Suprapubic skin (tissue), 4 donors: ENCODE data around the gene CSF1. TPM values are rescaled to one million over a fixed set of nuclear protein-coding genes. Genes with fewer than 3 reads are reported as not detected.
"Not testable (repeated sequence)": the region's sequence is repeated elsewhere in the genome, so short reads cannot be mapped to it uniquely, and the experiment has no call there.

ENCODE experiments used
- DNase-seq, 2 donors: peaks; one replicate each; pipeline ENCODE4 v3.0.0-alpha.2; 2019; ENCODE audit warnings: low spot score in 2 of 2
- H3K27ac ChIP-seq: fragments of 200-600 bp; sonication (generic); one replicate; pipeline ENCODE4 v1.5.1; 2019
- H3K27me3 ChIP-seq: fragments of 200-600 bp; sonication (generic); one replicate; pipeline ENCODE4 v1.5.1; 2019
- H3K36me3 ChIP-seq: fragments of 200-600 bp; sonication (generic); one replicate; pipeline ENCODE4 v1.5.1; 2019
- H3K4me1 ChIP-seq: fragments of 200-600 bp; sonication (generic); one replicate; pipeline ENCODE4 v1.5.1; 2019
- H3K4me3 ChIP-seq: fragments of 200-600 bp; sonication (generic); one replicate; pipeline ENCODE4 v1.5.1; 2019; ENCODE audit warnings: mild to moderate bottlenecking
- H3K9me3 ChIP-seq: fragments of 200-600 bp; sonication (generic); one replicate; pipeline ENCODE4 v1.5.1; 2019
- CTCF ChIP-seq, 2 donors: fragments of 200-600 bp in 1 of 2; fragments of 450-650 bp in 1 of 2; sonication (generic) in 1 of 2; IDR thresholded peaks; one replicate each; pipeline ENCODE4 v1.5.1; 2016 to 2019; ENCODE audit warnings: antibody characterized with exemption in 2 of 2, mild to moderate bottlenecking in 1 of 2, moderate library complexity in 1 of 2
- EP300 ChIP-seq: sonication (generic); formaldehyde crosslinking; IDR thresholded peaks from one replicate; pipeline ENCODE4 v1.6.1; 2017; ENCODE audit warnings: antibody characterized with exemption
- POLR2A ChIP-seq, 2 donors: fragments of 450-650 bp; IDR thresholded peaks; one replicate each; pipeline ENCODE4 v1.6.1; 2017; ENCODE audit warnings: antibody characterized with exemption in 2 of 2, mild to moderate bottlenecking in 2 of 2, moderate library complexity in 2 of 2
- POLR2AphosphoS5 ChIP-seq, 3 donors: sonication (generic); formaldehyde crosslinking; IDR thresholded peaks; one replicate each; pipeline ENCODE4 v1.6.1; 2017; ENCODE audit warnings: antibody characterized with exemption in 3 of 3
- WGBS: methylation state at CpG from one replicate; pipeline ENCODE4 v1.1.5; 2018; 5-methylcytosine and 5-hydroxymethylcytosine counted together
- total RNA-seq, 4 donors: library from RNA; depleted of rRNA; stranded (reverse); fragments of >200 nt; gene quantifications; one replicate each; pipeline ENCODE4 v1.1.0, GENCODE V29; 2016

Gene CSF1
- total RNA-seq, 4 donors from 2014 or later: 12.6 to 39.1 (median 17.5) TPM

DNA sequence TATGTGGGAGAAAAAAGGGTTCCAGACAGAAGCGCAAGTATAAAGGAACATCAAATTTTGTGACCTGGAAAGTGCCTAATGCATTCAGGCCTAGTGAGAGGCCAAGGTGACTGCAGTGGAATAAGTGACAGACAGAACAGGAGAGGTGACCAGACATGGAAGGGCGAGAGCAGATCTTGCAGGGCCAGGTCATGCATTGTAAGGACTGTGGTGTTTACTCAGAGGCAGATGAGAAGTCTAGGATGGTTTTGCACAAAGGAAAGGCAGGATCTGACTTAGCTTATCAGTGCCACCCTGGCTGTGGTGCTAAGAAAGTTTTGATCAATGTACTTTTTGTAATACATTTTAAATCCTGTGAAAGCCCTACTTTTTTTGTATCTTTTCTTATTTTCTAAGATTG, 39.9 kb downstream of the CSF1 start:
- 93% methylated on average over 2 of the region's 2 CpGs for WGBS
- Histone ChIP-seq H3K4me3 (no peak overlapping the region), H3K36me3 (no peaks in the 10 kb centered on the region), H3K9me3 (no peaks in the 10 kb centered on the region), H3K27me3 (no peaks in the 10 kb centered on the region), H3K4me1 (peaks cover 3% of the 10 kb centered on the region), H3K27ac (no peak overlapping the region)
- DNase-seq: no peak
- TF ChIP-seq POLR2A (IDR thresholded peaks at IDR 0.05): no peak
- TF ChIP-seq EP300: no peak
- no peak for TF ChIP-seq POLR2AphosphoS5 (IDR thresholded peaks at IDR 0.05)
- TF ChIP-seq CTCF (IDR thresholded peaks at IDR 0.05): no peak

- not testable (repeated sequence) for H3K4me1 ChIP-seq, H3K36me3 ChIP-seq, H3K4me3 ChIP-seq, DNase-seq, H3K27ac ChIP-seq, H3K27me3 ChIP-seq, H3K9me3 ChIP-seq
- WGBS: 93% methylated on average over 5 of the region's 5 CpGs
These were observed 40.9 kb downstream of the CSF1 start for GRCh38 chr1:109951501-109951900.

- H3K27ac ChIP-seq: no peak overlapping the region
- no peaks in the 10 kb centered on the region for H3K36me3 ChIP-seq
- H3K4me1 ChIP-seq: no peaks in the 10 kb centered on the region
- WGBS: 63% methylated on average over 1 of the region's 1 CpG
- H3K27me3 ChIP-seq: no peaks in the 10 kb centered on the region
- no peak overlapping the region for H3K4me3 ChIP-seq
- DNase-seq: no peak
- H3K9me3 ChIP-seq: no peaks in the 10 kb centered on the region
- no peak for TF ChIP-seq POLR2AphosphoS5 (IDR thresholded peaks at IDR 0.05)
- no peak for TF ChIP-seq POLR2A (IDR thresholded peaks at IDR 0.05)
- TF ChIP-seq CTCF (IDR thresholded peaks at IDR 0.05): no peak
- TF ChIP-seq EP300: no peak
These were observed 43.4 kb downstream of the CSF1 start for GRCh38 chr1:109954041-109954512.

GRCh38 chr1:109959632-109959973, 49.0 kb downstream of the CSF1 start:
- H3K9me3 ChIP-seq: no peaks in the 10 kb centered on the region
- H3K27me3 ChIP-seq: no peaks in the 10 kb centered on the region
- no peak overlapping the region for H3K4me3 ChIP-seq
- H3K36me3 ChIP-seq: no peaks in the 10 kb centered on the region
- H3K4me1 ChIP-seq: peaks cover 17% of the 10 kb centered on the region
- no peak for TF ChIP-seq EP300
- no peak for TF ChIP-seq POLR2AphosphoS5 (IDR thresholded peaks at IDR 0.05)
- no peak for TF ChIP-seq CTCF (IDR thresholded peaks at IDR 0.05)
- no peak for TF ChIP-seq POLR2A (IDR thresholded peaks at IDR 0.05)
- 52% methylated on average over 1 of the region's 1 CpG for WGBS
- no peak overlapping the region for H3K27ac ChIP-seq
- no peak for DNase-seq

DNA sequence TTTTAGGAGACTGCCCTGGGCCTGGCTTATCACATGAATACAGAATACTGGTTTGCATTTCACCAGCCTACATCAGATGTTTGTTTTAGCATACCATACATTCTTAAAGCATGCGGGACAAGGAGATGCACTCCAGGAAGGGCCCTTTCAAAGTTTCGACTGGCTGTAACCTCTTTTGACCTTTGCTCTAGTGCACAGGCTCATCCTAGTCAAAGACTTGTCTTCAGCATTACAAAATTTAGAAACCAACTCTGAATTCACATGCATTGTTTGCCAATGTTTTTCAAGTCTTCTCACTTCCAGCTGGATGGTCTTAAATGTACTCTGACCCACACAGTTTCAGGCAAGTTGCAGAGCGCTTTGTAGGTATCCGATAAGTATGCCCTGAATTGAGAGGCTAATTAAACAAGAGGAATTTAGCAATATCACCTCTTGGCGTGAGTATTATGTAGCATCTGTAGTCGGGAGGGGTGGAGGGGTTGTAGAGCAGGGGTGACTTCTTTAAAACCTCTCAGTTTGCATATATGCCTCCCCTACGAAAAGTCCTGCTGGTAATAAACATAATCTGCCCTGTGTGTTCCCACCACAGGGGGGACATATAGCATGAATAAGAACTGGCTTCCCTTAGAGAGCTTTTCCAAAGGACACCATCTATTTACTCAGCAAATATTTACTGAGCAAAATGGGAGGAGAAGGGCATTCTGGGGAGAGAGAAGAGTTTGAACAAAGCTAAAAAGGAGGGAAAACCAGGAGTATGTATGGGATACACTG, 49.5 kb downstream of the CSF1 start:
- H3K9me3 ChIP-seq: no peaks in the 10 kb centered on the region
- 50% methylated on average over 7 of the region's 7 CpGs for WGBS
- no peak overlapping the region for H3K4me3 ChIP-seq
- DNase-seq: no peak
- H3K27ac ChIP-seq: no peak overlapping the region
- H3K36me3 ChIP-seq: no peaks in the 10 kb centered on the region
- TF ChIP-seq EP300 (no peak), CTCF (IDR thresholded peaks at IDR 0.05) (no peak), POLR2A (IDR thresholded peaks at IDR 0.05) (no peak), POLR2AphosphoS5 (IDR thresholded peaks at IDR 0.05) (no peak)
- H3K27me3 ChIP-seq: no peaks in the 10 kb centered on the region
- peaks cover 17% of the 10 kb centered on the region for H3K4me1 ChIP-seq

- H3K4me1 ChIP-seq: peaks cover 17% of the 10 kb centered on the region
- H3K27ac ChIP-seq: no peak overlapping the region
- no peak for DNase-seq
- no peaks in the 10 kb centered on the region for H3K9me3 ChIP-seq
- TF ChIP-seq EP300 (no peak), POLR2A (IDR thresholded peaks at IDR 0.05) (no peak), POLR2AphosphoS5 (IDR thresholded peaks at IDR 0.05) (no peak), CTCF (IDR thresholded peaks at IDR 0.05) (no peak)
- H3K36me3 ChIP-seq: no peaks in the 10 kb centered on the region
- 30% methylated on average over 1 of the region's 1 CpG for WGBS
- H3K27me3 ChIP-seq: no peaks in the 10 kb centered on the region
- H3K4me3 ChIP-seq: no peak overlapping the region
These were observed 50.1 kb downstream of the CSF1 start for GRCh38 chr1:109960745-109961094.
